Endothelial cell of umbilical vein (primary cell): Measurements from ENCODE around the gene BBX. TPM values are rescaled to one million over a fixed set of nuclear protein-coding genes. Genes with fewer than 3 reads are reported as not detected.

Experiments
- BruUV-seq: library from RNA; stranded (reverse); fragments of 400-500 nt; replicated peaks from 2 replicates; lab custom pipeline; 2021; lab: Mats Ljungman, UMichigan
- CTCF ChIA-PET: fragments of 300-600, 350-600 bp; sonication (Branson Sonifier 250); formaldehyde crosslinking; loops from one replicate; lab custom pipeline; 2021; ENCODE audit warnings: antibody characterized with exemption, inconsistent platforms; lab: Charles Lee
- POLR2A ChIA-PET: fragments of 300-600, 350-600 bp; sonication (Branson Sonifier 250); formaldehyde crosslinking; loops from one replicate; lab custom pipeline; 2021; ENCODE audit warnings: antibody characterized with exemption, inconsistent platforms; lab: Charles Lee
- DNase-seq: peaks from one replicate; pipeline ENCODE4 v3.0.0-alpha.2; 2011; ENCODE audit warnings: low read depth, low spot score
- FAIRE-seq: peaks from 2 replicates; lab custom pipeline; 2011; peaks lifted over from hg19 to GRCh38; lab: Jason Lieb, UNC
- H2AFZ ChIP-seq: 2 replicates; pipeline ENCODE4 v1.6.0; 2012; ENCODE audit warnings: low read depth, low read length, control low read depth, inconsistent platforms
- H3K27ac ChIP-seq: 2 replicates; pipeline ENCODE4 v1.5.1; 2011; ENCODE audit warnings: low read depth, mild to moderate bottlenecking, control low read depth, low read length, moderate library complexity; ENCODE audit not compliant: insufficient read depth
- H3K27me3 ChIP-seq, 2 experiments: 2 replicates each; pipeline versions ENCODE4 v1.6.0 to v1.6.1; 2011; ENCODE audit warnings: low read length in 2 of 2, mixed read lengths in 1 of 2; ENCODE audit not compliant: control insufficient read depth in 2 of 2, insufficient read depth in 2 of 2
- H3K36me3 ChIP-seq, 2 experiments: 2 replicates in 1 of 2; 3 replicates in 1 of 2; pipeline ENCODE4 v1.5.1; 2011; ENCODE audit warnings: low read length in 2 of 2, mild to moderate bottlenecking in 1 of 2, moderate library complexity in 1 of 2; ENCODE audit not compliant: control insufficient read depth in 2 of 2, insufficient read depth in 2 of 2; ENCODE audit errors: extremely low read depth in 1 of 2
- H3K4me1 ChIP-seq: 3 replicates; pipeline ENCODE4 v1.5.1; 2011; ENCODE audit warnings: mild to moderate bottlenecking, low read length; ENCODE audit not compliant: control insufficient read depth, insufficient read depth; ENCODE audit errors: extremely low read depth
- H3K4me2 ChIP-seq: 2 replicates; pipeline ENCODE4 v1.6.1; 2011; ENCODE audit warnings: low read length, control low read depth, mixed read lengths; ENCODE audit not compliant: insufficient read depth
- H3K4me3 ChIP-seq, 3 experiments: fragments of 200-600 bp in 1 of 3; sonication (generic), shearing (Covaris generic) in 1 of 3; replicated peaks in 1 of 3; 2 replicates each; pipeline ENCODE4 v1.5.1; 2011 to 2016; ENCODE audit warnings: control low read depth in 3 of 3, low read length in 3 of 3, mild to moderate bottlenecking in 2 of 3, inconsistent platforms in 1 of 3, low read depth in 1 of 3, moderate library complexity in 1 of 3; ENCODE audit not compliant: insufficient read depth in 1 of 3
- H3K79me2 ChIP-seq: 2 replicates; pipeline ENCODE4 v1.6.0; 2012; ENCODE audit warnings: low read length, inconsistent platforms; ENCODE audit not compliant: control insufficient read depth, insufficient read depth
- H3K9ac ChIP-seq: replicated peaks from 2 replicates; pipeline ENCODE3; 2011; ENCODE audit warnings: low read length, control low read depth; ENCODE audit not compliant: insufficient read depth; ENCODE audit errors: extremely low read depth
- H3K9me1 ChIP-seq: replicated peaks from 3 replicates; pipeline ENCODE4 v1.6.0; 2011; ENCODE audit warnings: mild to moderate bottlenecking, low read length; ENCODE audit not compliant: control insufficient read depth, insufficient read depth; ENCODE audit errors: extremely low read depth
- H3K9me3 ChIP-seq: replicated peaks from 2 replicates; pipeline ENCODE4 v1.5.1; 2012; ENCODE audit warnings: low read length, inconsistent platforms; ENCODE audit not compliant: control insufficient read depth, insufficient read depth
- H4K20me1 ChIP-seq: replicated peaks from 2 replicates; pipeline ENCODE3; 2011; ENCODE audit warnings: mild to moderate bottlenecking, low read length; ENCODE audit not compliant: control insufficient read depth, insufficient read depth; ENCODE audit errors: extremely low read depth
- CTCF ChIP-seq, 2 donors: IDR thresholded peaks; 1 replicate in 1 of 2; 2 replicates in 1 of 2; pipeline ENCODE4 v1.5.1; 2011; ENCODE audit warnings: low read length in 2 of 2, mild to moderate bottlenecking in 2 of 2, moderate library complexity in 2 of 2, control low read depth in 1 of 2, inconsistent platforms in 1 of 2, low read depth in 1 of 2; ENCODE audit not compliant: insufficient read depth in 1 of 2; ENCODE audit errors: extremely low read depth in 1 of 2
- EZH2 ChIP-seq: IDR thresholded peaks from 2 replicates; pipeline ENCODE4 v1.6.1; 2012; ENCODE audit warnings: borderline replicate concordance, low read depth, mild to moderate bottlenecking, moderate library complexity, low read length, inconsistent platforms; ENCODE audit not compliant: severe bottlenecking
- GATA2 ChIP-seq: IDR thresholded peaks from 2 replicates; pipeline ENCODE4 v1.7.0; 2011; ENCODE audit warnings: low read depth, mild to moderate bottlenecking, moderate library complexity, mixed read lengths, low read length; ENCODE audit not compliant: insufficient read length, insufficient read depth
- JUN ChIP-seq: IDR thresholded peaks from 2 replicates; pipeline ENCODE4 v1.6.1; 2011; ENCODE audit warnings: borderline replicate concordance, low read depth; ENCODE audit not compliant: insufficient read length, insufficient read depth
- MAX ChIP-seq: IDR thresholded peaks from 2 replicates; pipeline ENCODE4 v1.6.1; 2011; ENCODE audit not compliant: insufficient read depth, insufficient read length
- MYC ChIP-seq: IDR thresholded peaks from one replicate; pipeline ENCODE4 v1.6.1; 2011; ENCODE audit warnings: mild to moderate bottlenecking, low read depth, low read length
- POLR2A ChIP-seq: IDR thresholded peaks from 2 replicates; pipeline ENCODE4 v1.6.1; 2012; ENCODE audit warnings: low read depth, mild to moderate bottlenecking, control low read depth, low read length
- dilution Hi-C: fragments of 300-500 bp; cut with MboI; formaldehyde crosslinking; loops from one replicate; pipeline ENCODE4 v1.15.0; 2019; ENCODE audit warnings: low sequenced_read_pairs; ENCODE audit not compliant: extremely low pct_ligation_motif_present
- intact Hi-C: fragments of 100-400 bp; cut with micrococcal nuclease; formaldehyde crosslinking; loops from one replicate; pipeline ENCODE4 v1.10.0; 2022
- polyA plus RNA-seq, 4 experiments: library from polyadenylated mRNA; depleted of rRNA in 3 of 4; stranded (reverse) in 3 of 4; unstranded in 1 of 4; fragments of >200 nt; gene quantifications; 2 replicates each; pipeline versions ENCODE4 v1.2.1 to v1.2.3, GENCODE V29; 2011 to 2012; ENCODE audit warnings: missing spikeins in 1 of 4
- total RNA-seq: library from RNA; stranded (reverse); gene quantifications from 2 replicates; pipeline ENCODE4 v1.2.3, GENCODE V29; 2021

Gene BBX
- total and polyA plus RNA-seq, 2 donors (not counting 3 experiments of a cell fraction or from before 2014, with no cell fraction given): 21.4 to 43.4 TPM

DNA sequence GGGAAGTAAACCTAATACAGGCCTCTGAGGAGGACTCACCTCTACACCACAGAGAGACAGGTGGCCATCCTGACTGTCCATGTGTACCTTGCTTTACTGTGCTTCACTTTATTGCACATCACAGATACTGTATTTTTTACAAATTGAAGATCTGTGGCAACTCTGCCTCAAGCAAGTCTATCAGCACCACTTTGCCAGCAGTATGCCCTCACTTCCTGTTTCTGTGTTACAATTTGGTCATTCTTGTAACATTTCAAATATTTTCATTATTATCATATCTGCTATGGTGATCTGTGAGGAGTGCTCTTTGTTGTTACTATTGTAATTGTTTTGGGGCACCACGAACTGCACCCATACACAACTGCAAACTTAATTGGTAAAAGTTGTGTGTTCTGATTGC lies 78.0 kb downstream of the BBX start:
- no peaks in the 10 kb centered on the region for H3K79me2 ChIP-seq
- no peak overlapping the region for H3K4me2 ChIP-seq
- CTCF ChIA-PET: interaction anchor here (1.3 to 2.9 kb wide), 3 partner anchors 18 to 27 kb away, joined by 4 to 11 read pairs (median 5); no protein-coding TSS in a partner anchor
- no peaks in the 10 kb centered on the region for H4K20me1 ChIP-seq
- H3K9ac ChIP-seq: no peak overlapping the region
- H2AFZ ChIP-seq: no peak overlapping the region
- POLR2A ChIA-PET: no interaction called here
- no peaks in the 10 kb centered on the region for H3K9me1 ChIP-seq
- TF ChIP-seq CTCF (IDR thresholded peaks at IDR 0.05; ENCODE audit: extremely low read depth in 1 of 2, insufficient read depth in 1 of 2, low read depth in 1 of 2, low read length in 2 of 2) (no peak), MAX (no peak), JUN (no peak), GATA2 (no peak), EZH2 (no peak), MYC (no peak), POLR2A (no peak)
- dilution Hi-C loops: no loop called here
- intact Hi-C loops: no loop called here
- H3K36me3 ChIP-seq: no peaks in the 10 kb centered on the region
- peaks cover 20% of the 10 kb centered on the region for H3K4me1 ChIP-seq
- H3K27me3 ChIP-seq: no peaks in the 10 kb centered on the region
- no peak overlapping the region for H3K4me3 ChIP-seq
- H3K27ac ChIP-seq: no peak overlapping the region
- H3K9me3 ChIP-seq: no peaks in the 10 kb centered on the region
- no TSS peak for BruUV-seq
- DNase-seq (no peak), FAIRE-seq (no peak)
